WTC11 (cell line): ENCODE results near the gene PDZD2. TPM values are rescaled to one million over a fixed set of nuclear protein-coding genes. Genes with fewer than 3 reads are reported as not detected.

ENCODE experiments used
- ATAC-seq: fragments of 200-7000 bp; cut with Tn5 transposase; 2 replicates; pipeline ENCODE4 v1.10.0; 2021; ENCODE audit warnings: mild to moderate bottlenecking, moderate library complexity
- CTCF ChIA-PET: fragments of 300-600 bp; sonication (Branson Sonifier 250); formaldehyde crosslinking; loops from one replicate; lab custom pipeline; 2021; ENCODE audit warnings: antibody characterized with exemption; lab: Charles Lee
- POLR2A ChIA-PET: fragments of 350-600 bp; sonication (Branson Sonifier 250); formaldehyde crosslinking; loops from one replicate; lab custom pipeline; 2021; ENCODE audit warnings: antibody characterized with exemption; lab: Charles Lee
- DNase-seq: peaks from one replicate; pipeline ENCODE4 v3.0.0; 2021; ENCODE audit warnings: low spot score
- H3K27ac Mint-ChIP-seq: 2 replicates; pipeline ENCODE4 v1.8.0; 2021; ENCODE audit warnings: mixed read lengths
- H3K27me3 Mint-ChIP-seq: 2 replicates; pipeline ENCODE4 v1.8.0; 2021; ENCODE audit warnings: low read depth, mild to moderate bottlenecking, moderate library complexity, mixed read lengths
- H3K36me3 Mint-ChIP-seq: 2 replicates; pipeline ENCODE4 v1.8.0; 2021; ENCODE audit warnings: mixed read lengths
- H3K4me1 Mint-ChIP-seq: 2 replicates; pipeline ENCODE4 v1.8.0; 2022; ENCODE audit warnings: mixed read lengths
- H3K4me3 Mint-ChIP-seq: 2 replicates; pipeline ENCODE4 v1.8.0; 2021; ENCODE audit warnings: mild to moderate bottlenecking, moderate library complexity, mixed read lengths
- H3K9me3 Mint-ChIP-seq: 2 replicates; pipeline ENCODE4 v1.8.0; 2021; ENCODE audit warnings: mixed read lengths
- ATF1 ChIP-seq: sonication (generic); formaldehyde crosslinking; IDR thresholded peaks from 2 replicates; pipeline ENCODE4 v1.8.1; 2023; ENCODE audit warnings: mild to moderate bottlenecking, moderate library complexity, missing genetic modification reagents
- FOXJ3 ChIP-seq: sonication (generic); formaldehyde crosslinking; IDR thresholded peaks from 2 replicates; pipeline ENCODE4 v1.9.0; 2021; ENCODE audit warnings: missing genetic modification reagents, mild to moderate bottlenecking, borderline replicate concordance
- GRHL2 ChIP-seq: fragments of 250-450 bp; sonication (Bioruptor Pico); IDR thresholded peaks from 2 replicates; pipeline ENCODE4 v1.8.0; 2022; ENCODE audit warnings: mild to moderate bottlenecking, moderate library complexity; ENCODE audit not compliant: insufficient replicate concordance, severe bottlenecking
- MAX ChIP-seq: sonication (generic); formaldehyde crosslinking; IDR thresholded peaks from 2 replicates; pipeline ENCODE4 v1.8.0; 2022; ENCODE audit warnings: mild to moderate bottlenecking, missing genetic modification reagents
- NFE2L1 ChIP-seq: sonication (generic); formaldehyde crosslinking; IDR thresholded peaks from 2 replicates; pipeline ENCODE4 v1.8.1; 2023; ENCODE audit warnings: missing genetic modification reagents
- STAT6 ChIP-seq: sonication (generic); formaldehyde crosslinking; conservative IDR thresholded peaks from 2 replicates; pipeline ENCODE4 v1.8.1; 2023; ENCODE audit warnings: mild to moderate bottlenecking, low read depth, missing genetic modification reagents, moderate library complexity
- ZBTB21 ChIP-seq: sonication (generic); formaldehyde crosslinking; IDR thresholded peaks from 2 replicates; pipeline ENCODE4 v1.8.1; 2023; ENCODE audit warnings: mild to moderate bottlenecking, missing genetic modification reagents, borderline replicate concordance
- ZNF263 ChIP-seq: sonication (generic); formaldehyde crosslinking; IDR thresholded peaks from 2 replicates; pipeline ENCODE4 v1.8.1; 2022; ENCODE audit warnings: low read depth, mild to moderate bottlenecking, moderate library complexity, missing genetic modification reagents
- ZNF423 ChIP-seq: fragments of 250-450 bp; sonication (Bioruptor Pico); IDR thresholded peaks from 2 replicates; pipeline ENCODE4 v2.1.2; 2022; ENCODE audit warnings: mild to moderate bottlenecking, moderate library complexity
- total RNA-seq: library from RNA; stranded (reverse); gene quantifications from 3 replicates; pipeline ENCODE4 v1.2.3, GENCODE V29; 2021
- TF ChIP-seq, protein P1 (sequence below): sonication (generic); formaldehyde crosslinking; IDR thresholded peaks from 2 replicates; pipeline ENCODE4 v1.8.0; 2022; ENCODE audit warnings: mild to moderate bottlenecking, missing genetic modification reagents
- TF ChIP-seq, protein P2 (sequence below): fragments of 250-450 bp; sonication (Bioruptor Pico); IDR thresholded peaks from 2 replicates; pipeline ENCODE4 v1.8.0; 2021; ENCODE audit warnings: mild to moderate bottlenecking
- TF ChIP-seq, protein P3 (sequence below): sonication (generic); formaldehyde crosslinking; conservative IDR thresholded peaks from 2 replicates; pipeline ENCODE4 v1.8.1; 2022; ENCODE audit warnings: mild to moderate bottlenecking, missing genetic modification reagents
- TF ChIP-seq, protein P4 (sequence below): sonication (generic); formaldehyde crosslinking; IDR thresholded peaks from 2 replicates; pipeline ENCODE4 v1.8.0; 2023; ENCODE audit warnings: missing genetic modification reagents, mild to moderate bottlenecking, borderline replicate concordance
- TF ChIP-seq, protein P5 (sequence below): sonication (generic); formaldehyde crosslinking; IDR thresholded peaks from 2 replicates; pipeline ENCODE4 v1.8.0; 2022; ENCODE audit warnings: mild to moderate bottlenecking, missing genetic modification reagents
- TF ChIP-seq, protein P6 (sequence below): sonication (generic); formaldehyde crosslinking; IDR thresholded peaks from 2 replicates; pipeline ENCODE4 v1.8.1; 2023; ENCODE audit warnings: mild to moderate bottlenecking, missing genetic modification reagents, moderate library complexity

PDZD2 gene
- total RNA-seq, 1 experiment from 2014 or later: 11.4 TPM

- no peaks in the 10 kb centered on the region for H3K9me3 Mint-ChIP-seq
- ATAC-seq: no peak
- CTCF ChIA-PET: no interaction called here
- TF ChIP-seq FOXJ3 (CRISPR knock-in tag): no peak
- H3K4me1 Mint-ChIP-seq: peaks cover 49% of the 10 kb centered on the region
- H3K27ac Mint-ChIP-seq: 0 out of 2 replicates have a peak overlapping the region, but pooled peaks have one; percentile 38
- H3K27me3 Mint-ChIP-seq: no peaks in the 10 kb centered on the region
- H3K36me3 Mint-ChIP-seq: peaks cover 3% of the 10 kb centered on the region; the same call in 1 of the 2 replicates
- POLR2A ChIA-PET: no interaction called here
- DNase-seq: no peak
- no peak overlapping the region for H3K4me3 Mint-ChIP-seq
Observed at GRCh38 chr5:31995006-31995405, 356.1 kb downstream of the PDZD2 start.

- H3K4me3 Mint-ChIP-seq: no peak overlapping the region
Observed at GRCh38 chr5:31995714-31996113, 356.8 kb downstream of the PDZD2 start.

GRCh38 chr5:31996909-31997308, 358.0 kb downstream of the PDZD2 start:
- H3K4me1 Mint-ChIP-seq: peaks cover 38% of the 10 kb centered on the region
- peaks cover 3% of the 10 kb centered on the region; the same call in 1 of the 2 replicates for H3K36me3 Mint-ChIP-seq
- H3K27me3 Mint-ChIP-seq: no peaks in the 10 kb centered on the region
- CTCF ChIA-PET: no interaction called here
- no peak overlapping the region for H3K27ac Mint-ChIP-seq
- H3K4me3 Mint-ChIP-seq: no peak overlapping the region
- POLR2A ChIA-PET: no interaction called here
- ATAC-seq (no peak), DNase-seq (no peak)
- TF ChIP-seq, protein P1, sequence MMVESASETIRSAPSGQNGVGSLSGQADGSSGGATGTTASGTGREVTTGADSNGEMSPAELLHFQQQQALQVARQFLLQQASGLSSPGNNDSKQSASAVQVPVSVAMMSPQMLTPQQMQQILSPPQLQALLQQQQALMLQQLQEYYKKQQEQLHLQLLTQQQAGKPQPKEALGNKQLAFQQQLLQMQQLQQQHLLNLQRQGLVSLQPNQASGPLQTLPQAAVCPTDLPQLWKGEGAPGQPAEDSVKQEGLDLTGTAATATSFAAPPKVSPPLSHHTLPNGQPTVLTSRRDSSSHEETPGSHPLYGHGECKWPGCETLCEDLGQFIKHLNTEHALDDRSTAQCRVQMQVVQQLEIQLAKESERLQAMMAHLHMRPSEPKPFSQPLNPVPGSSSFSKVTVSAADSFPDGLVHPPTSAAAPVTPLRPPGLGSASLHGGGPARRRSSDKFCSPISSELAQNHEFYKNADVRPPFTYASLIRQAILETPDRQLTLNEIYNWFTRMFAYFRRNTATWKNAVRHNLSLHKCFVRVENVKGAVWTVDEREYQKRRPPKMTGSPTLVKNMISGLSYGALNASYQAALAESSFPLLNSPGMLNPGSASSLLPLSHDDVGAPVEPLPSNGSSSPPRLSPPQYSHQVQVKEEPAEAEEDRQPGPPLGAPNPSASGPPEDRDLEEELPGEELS (CRISPR knock-in tag): no peak
- no peak for TF ChIP-seq STAT6
- TF ChIP-seq, protein P2, sequence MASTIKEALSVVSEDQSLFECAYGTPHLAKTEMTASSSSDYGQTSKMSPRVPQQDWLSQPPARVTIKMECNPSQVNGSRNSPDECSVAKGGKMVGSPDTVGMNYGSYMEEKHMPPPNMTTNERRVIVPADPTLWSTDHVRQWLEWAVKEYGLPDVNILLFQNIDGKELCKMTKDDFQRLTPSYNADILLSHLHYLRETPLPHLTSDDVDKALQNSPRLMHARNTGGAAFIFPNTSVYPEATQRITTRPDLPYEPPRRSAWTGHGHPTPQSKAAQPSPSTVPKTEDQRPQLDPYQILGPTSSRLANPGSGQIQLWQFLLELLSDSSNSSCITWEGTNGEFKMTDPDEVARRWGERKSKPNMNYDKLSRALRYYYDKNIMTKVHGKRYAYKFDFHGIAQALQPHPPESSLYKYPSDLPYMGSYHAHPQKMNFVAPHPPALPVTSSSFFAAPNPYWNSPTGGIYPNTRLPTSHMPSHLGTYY (CRISPR knock-in tag): no peak
- TF ChIP-seq GRHL2 (CRISPR knock-in tag): no peak
- TF ChIP-seq ZBTB21 (CRISPR knock-in tag): no peak
- TF ChIP-seq, protein P3, sequence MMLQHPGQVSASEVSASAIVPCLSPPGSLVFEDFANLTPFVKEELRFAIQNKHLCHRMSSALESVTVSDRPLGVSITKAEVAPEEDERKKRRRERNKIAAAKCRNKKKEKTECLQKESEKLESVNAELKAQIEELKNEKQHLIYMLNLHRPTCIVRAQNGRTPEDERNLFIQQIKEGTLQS (CRISPR knock-in tag): no peak
- TF ChIP-seq MAX (CRISPR knock-in tag): no peak
- TF ChIP-seq ATF1 (CRISPR knock-in tag): no peak
- TF ChIP-seq, protein P4, sequence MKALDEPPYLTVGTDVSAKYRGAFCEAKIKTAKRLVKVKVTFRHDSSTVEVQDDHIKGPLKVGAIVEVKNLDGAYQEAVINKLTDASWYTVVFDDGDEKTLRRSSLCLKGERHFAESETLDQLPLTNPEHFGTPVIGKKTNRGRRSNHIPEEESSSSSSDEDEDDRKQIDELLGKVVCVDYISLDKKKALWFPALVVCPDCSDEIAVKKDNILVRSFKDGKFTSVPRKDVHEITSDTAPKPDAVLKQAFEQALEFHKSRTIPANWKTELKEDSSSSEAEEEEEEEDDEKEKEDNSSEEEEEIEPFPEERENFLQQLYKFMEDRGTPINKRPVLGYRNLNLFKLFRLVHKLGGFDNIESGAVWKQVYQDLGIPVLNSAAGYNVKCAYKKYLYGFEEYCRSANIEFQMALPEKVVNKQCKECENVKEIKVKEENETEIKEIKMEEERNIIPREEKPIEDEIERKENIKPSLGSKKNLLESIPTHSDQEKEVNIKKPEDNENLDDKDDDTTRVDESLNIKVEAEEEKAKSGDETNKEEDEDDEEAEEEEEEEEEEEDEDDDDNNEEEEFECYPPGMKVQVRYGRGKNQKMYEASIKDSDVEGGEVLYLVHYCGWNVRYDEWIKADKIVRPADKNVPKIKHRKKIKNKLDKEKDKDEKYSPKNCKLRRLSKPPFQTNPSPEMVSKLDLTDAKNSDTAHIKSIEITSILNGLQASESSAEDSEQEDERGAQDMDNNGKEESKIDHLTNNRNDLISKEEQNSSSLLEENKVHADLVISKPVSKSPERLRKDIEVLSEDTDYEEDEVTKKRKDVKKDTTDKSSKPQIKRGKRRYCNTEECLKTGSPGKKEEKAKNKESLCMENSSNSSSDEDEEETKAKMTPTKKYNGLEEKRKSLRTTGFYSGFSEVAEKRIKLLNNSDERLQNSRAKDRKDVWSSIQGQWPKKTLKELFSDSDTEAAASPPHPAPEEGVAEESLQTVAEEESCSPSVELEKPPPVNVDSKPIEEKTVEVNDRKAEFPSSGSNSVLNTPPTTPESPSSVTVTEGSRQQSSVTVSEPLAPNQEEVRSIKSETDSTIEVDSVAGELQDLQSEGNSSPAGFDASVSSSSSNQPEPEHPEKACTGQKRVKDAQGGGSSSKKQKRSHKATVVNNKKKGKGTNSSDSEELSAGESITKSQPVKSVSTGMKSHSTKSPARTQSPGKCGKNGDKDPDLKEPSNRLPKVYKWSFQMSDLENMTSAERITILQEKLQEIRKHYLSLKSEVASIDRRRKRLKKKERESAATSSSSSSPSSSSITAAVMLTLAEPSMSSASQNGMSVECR (CRISPR knock-in tag): no peak
- TF ChIP-seq ZNF423: no peak
- TF ChIP-seq, protein P5, sequence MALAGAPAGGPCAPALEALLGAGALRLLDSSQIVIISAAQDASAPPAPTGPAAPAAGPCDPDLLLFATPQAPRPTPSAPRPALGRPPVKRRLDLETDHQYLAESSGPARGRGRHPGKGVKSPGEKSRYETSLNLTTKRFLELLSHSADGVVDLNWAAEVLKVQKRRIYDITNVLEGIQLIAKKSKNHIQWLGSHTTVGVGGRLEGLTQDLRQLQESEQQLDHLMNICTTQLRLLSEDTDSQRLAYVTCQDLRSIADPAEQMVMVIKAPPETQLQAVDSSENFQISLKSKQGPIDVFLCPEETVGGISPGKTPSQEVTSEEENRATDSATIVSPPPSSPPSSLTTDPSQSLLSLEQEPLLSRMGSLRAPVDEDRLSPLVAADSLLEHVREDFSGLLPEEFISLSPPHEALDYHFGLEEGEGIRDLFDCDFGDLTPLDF: no peak
- H3K9me3 Mint-ChIP-seq: no peaks in the 10 kb centered on the region

More at GRCh38 chr5:31995714-31996113, 356.8 kb downstream of the PDZD2 start:
- DNase-seq (no peak), ATAC-seq (no peak)
- H3K4me1 Mint-ChIP-seq: peaks cover 45% of the 10 kb centered on the region
- ChIA-PET CTCF (no interaction called here), POLR2A (no interaction called here)
- no peaks in the 10 kb centered on the region for H3K27me3 Mint-ChIP-seq
- TF ChIP-seq, protein P6, sequence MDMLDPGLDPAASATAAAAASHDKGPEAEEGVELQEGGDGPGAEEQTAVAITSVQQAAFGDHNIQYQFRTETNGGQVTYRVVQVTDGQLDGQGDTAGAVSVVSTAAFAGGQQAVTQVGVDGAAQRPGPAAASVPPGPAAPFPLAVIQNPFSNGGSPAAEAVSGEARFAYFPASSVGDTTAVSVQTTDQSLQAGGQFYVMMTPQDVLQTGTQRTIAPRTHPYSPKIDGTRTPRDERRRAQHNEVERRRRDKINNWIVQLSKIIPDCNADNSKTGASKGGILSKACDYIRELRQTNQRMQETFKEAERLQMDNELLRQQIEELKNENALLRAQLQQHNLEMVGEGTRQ (CRISPR knock-in tag): no peak
- TF ChIP-seq ZNF263 (no peak), NFE2L1 (CRISPR knock-in tag) (no peak)
- H3K36me3 Mint-ChIP-seq: peaks cover 3% of the 10 kb centered on the region; the same call in 1 of the 2 replicates
- H3K27ac Mint-ChIP-seq: no peak overlapping the region; the same call in 1 of the 2 replicates
- H3K9me3 Mint-ChIP-seq: no peaks in the 10 kb centered on the region
